Head of caudate nucleus (tissue), 42 donors: ENCODE data around the gene DDX59.
A peak's percentile ranks its signal among the peaks of the same experiment; 100 is the strongest.

Experiments used
- DNase-seq, 42 donors: peaks; one replicate each; pipeline versions ENCODE4 v3.0.0 to v3.0.0-alpha.2; 2020 to 2021; ENCODE audit warnings: mixed read lengths in 7 of 42
- intact Hi-C: fragments of 100-400 bp; cut with DNase I; formaldehyde crosslinking; loops from one replicate; pipeline ENCODE4 v1.15.0; 2022

DDX59 gene

DNA sequence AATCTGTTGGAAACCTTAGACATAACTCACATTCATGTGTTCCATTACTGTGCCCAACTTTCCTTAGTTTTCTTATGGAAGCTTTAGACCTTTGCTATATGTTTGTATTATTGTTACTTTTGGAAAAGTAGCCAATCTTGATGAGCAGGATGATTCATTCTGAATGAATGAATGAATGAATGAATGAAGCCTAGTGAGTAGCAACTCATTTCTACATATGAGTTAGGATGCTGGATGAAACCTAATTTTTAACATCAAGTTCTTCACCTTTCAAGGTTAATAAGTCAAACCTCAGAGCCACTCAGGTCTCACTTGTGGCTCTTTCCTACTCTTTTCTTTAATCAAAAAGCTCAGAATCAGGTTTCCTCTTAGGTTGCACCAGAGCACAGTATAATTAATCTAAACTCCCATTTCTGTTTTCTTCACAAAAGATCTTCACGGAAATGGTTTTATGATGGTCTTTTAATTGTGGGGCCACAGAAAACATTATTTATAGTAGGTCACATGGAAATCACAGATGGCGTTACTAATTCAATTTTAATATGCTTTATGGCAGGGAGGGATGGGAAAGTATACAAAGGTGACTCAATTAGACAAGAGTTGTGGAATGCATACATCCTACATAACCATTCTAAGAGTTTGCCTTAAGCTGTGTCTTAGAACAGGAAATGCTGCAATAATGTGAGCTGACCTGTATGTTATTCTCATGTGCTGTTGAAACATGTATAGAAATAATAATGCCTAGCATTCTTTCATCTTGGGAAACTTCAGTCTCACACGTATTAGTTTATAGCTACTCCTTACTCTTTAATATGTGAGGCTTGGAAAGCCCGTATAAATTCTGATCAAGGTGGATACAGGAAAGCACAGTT, 4.5 kb upstream of the DDX59 start:
- intact Hi-C loops = no loop called here
- no peak for DNase-seq

DNA sequence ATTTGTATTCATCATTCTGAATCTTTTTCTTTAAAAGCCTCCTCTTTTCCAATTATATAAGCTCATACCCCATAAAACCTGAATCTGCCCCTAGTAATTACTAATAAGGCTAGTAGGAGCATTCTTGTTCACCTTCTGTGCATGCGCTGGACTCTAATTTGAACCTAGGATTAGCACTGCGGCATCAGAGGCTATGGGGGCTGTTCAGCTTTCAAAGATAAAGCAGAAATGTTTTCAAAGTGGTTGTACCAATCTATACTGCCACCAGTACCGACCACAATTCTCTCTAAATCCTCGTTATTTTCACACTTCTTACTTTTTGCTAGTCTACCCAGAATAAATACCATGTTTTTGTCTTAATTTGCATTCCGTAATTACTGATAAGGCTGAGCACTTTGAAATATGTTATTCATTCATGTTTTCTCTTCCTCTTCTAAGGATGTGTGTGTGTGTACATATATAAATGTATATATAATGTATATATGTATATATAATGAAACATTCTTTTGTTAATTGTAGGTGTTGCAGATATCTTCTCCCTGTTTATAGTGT, 1.6 kb upstream of the DDX59 start:
- intact Hi-C loops = no loop called here
- DNase-seq = no peak

DNA sequence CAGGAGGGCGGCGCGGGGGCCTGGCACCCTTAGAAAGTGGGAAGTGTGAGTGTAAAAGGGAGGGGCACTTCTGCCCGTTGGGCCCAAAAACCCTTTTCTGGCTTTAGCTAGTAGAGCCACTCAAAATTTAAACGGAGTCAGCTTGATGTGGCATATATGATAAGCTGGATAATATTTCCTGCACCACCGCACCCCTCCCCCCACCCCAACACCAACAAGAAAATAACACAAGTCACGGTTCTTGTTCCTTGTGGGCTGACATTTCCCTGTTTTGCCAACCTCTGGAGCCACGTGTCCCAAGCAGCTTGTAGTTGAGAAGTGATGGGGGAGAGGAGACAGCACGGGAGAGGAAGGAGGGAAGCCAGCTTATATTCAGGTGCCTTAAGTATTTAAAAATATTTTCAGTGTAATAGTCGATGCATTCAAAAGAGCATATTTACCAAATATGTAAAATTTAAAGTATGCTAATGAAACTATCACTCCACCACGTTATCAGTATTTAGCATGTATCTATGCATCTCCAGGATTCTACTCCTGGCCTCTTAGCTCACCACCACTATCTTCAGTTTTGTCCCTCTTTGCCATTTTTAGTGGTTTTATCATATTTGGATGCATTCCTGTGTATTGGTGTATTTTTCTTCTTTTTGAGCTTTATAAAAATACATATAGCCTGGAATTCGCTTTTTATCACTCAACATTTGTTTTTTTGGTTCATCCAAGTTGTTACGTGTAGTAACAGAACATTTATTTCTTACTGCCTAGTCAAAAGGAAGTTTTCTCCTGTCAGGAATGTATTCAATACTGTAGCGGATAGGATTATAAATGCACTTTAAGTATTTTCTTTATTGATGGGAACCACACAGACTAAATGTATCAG, 773 bp upstream of the DDX59 start:
- intact Hi-C loops = no loop called here

DNA sequence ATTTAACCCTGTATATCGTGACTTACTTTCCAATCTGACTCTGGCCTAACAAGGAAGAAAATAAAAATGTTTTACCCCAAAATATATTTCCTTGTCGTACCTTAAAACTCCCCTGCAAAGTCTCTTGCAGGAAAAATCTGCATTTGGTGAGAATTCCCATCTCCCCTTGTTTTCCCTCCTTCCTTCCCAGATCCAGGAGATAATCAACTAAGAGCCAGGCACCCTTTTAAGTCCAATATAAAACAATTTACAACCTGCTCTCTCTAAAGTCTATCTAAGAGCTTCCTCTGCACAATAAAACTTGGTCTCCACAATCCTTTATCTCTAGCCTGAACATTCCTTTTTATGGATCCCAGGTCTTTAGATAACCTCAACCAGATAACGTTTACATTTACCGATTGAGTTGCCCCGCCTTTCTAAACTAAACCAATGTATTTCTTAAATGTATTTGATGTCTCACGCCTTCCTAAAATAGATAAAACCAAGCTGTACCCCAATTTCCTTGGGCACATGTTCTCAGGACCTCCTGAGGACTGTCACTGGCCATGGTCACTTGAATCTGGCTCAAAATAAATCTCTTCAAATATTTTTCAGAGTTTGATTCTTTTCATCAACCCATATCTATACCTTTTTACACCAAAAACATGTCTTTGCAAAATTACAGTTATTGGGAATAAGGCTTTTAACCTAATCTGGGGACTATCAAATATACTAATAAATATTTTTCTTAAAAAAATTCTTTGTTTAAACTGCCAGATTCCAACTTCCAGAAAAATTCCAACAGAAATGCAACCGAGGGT, 993 bp downstream of the DDX59 start:
- DNase-seq = no peak
- intact Hi-C loops = loop anchor here (2.0 to 5.0 kb wide), 2 partner anchors 70 to 134 kb away; partner anchors contain the start of gene CAMSAP2

More for the DNA sequence above, 773 bp upstream of the DDX59 start:
- DNase-seq = peak in 41 of 42 donors; percentile 20 to 77 (median 59)

DNA sequence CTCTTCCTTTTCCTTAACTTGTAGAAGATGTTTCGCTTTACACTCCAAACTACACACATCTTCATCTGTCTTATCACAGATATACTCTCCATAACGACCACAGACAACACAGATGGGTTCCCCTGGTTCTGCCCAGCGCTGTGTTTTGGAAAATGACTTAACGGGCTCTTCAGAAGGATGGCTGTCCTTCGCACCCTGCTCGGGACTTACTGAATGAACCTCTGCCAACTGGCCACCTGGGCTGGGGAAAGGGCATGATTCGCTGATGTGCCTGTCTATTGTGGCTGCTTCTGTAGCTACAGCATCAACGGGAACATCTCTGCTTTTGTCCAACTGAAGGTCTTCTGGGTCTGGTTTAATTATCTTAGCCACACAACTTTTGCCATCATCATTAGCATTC, 3.4 kb downstream of the DDX59 start:
- intact Hi-C loops = loop anchor here (5.0 kb wide), 1 partner anchor 136 kb away; no protein-coding TSS in a partner anchor
- DNase-seq = no peak

DNA sequence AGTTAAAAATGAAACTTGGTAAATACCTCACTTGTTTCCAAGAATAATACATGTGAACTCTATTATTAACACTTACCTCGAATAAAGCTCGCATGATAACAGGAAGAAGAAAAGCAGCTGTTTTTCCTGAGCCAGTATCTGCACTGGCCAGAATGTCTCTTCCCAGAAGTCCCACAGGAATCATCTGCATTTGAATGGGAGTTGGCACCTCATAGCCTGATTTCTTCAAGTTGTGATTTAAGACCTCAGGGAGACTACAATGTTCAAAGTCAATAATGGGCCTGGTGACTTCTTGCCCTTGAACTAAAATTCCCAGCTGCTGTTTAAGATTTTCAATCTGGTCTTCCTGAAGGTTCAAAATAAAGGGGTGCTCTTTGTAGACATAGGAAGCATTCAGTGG, 3.8 kb downstream of the DDX59 start:
- intact Hi-C loops = loop anchor here (5.0 kb wide), 1 partner anchor 136 kb away; no protein-coding TSS in a partner anchor
- DNase-seq = no peak

DNA sequence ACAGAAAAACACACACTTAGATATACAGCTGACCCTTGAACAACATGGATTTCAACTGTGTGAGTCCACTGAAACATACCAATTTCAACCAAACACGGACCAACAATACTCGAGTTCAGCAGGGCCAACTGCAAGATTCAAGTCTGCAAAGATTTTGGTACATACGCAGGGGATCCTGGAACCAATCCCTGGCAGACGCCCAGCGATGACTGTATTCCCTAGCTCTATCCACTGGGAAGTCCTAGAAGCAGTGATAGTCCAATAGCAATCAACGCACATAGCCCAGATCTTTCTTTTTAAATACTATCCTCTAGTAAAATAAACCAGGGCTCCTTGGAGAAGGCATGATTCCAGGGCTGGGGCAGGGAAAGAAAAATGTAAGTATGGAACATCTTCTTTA, 9.0 kb downstream of the DDX59 start:
- no peak for DNase-seq
- intact Hi-C loops = no loop called here

DNA sequence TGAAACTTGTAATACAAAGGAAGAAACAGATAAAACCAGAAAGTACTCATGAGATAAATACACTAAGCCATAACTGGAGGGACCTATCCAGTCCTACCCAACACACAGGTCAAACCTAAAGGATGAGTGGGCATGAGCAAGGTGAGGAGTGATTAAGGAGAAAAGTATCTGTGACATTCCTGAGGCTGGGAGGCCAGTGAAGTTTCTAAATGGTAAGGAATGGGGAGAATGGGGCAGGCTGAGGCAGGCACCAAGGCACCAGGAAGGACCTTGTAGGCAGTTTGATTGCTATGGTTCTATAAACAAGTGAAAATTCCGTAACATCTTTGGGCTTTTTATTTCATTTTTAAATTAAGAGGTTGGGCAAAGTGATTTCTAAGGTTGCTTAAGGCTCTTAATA, 10.4 kb downstream of the DDX59 start:
- intact Hi-C loops = no loop called here
- DNase-seq = no peak

DNA sequence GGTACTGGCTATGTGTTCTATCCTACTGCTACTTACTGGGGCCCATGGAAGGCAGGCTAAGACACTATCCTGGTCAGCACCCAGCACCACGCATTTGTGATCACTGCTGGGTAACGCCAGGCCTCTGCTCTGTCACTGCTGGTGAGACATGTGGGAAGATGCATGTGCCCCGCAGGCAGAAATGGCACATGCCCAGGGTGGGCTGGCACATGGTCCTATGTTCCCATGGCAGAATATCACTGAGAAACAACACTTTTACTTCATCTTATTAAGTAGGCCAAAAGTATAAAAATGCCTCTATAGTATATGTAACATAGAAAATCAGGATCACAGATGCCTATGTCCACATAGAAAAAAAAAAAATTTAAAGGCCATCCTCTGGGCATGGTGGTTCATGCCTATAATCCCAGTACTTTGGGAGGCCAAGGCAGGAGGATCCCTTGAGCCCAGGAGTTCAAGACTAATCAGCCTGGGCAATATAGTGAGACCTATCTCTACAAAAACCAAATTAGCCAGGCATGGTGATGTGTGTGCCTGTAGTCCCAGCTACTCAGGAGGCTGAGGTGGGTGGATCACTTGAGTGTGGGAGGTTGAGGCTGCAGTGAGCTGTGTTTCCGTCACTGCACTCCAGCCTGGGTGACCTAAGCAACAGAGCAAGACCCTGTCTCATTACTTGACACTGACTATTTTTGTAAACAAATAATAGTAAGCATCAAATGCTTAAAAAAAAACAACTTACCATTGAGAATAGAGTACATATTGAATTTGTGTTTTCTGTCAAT, 11.5 kb downstream of the DDX59 start:
- DNase-seq = peak in 7 of 42 donors; percentile 9 to 59 (median 17)
- intact Hi-C loops = no loop called here

DNA sequence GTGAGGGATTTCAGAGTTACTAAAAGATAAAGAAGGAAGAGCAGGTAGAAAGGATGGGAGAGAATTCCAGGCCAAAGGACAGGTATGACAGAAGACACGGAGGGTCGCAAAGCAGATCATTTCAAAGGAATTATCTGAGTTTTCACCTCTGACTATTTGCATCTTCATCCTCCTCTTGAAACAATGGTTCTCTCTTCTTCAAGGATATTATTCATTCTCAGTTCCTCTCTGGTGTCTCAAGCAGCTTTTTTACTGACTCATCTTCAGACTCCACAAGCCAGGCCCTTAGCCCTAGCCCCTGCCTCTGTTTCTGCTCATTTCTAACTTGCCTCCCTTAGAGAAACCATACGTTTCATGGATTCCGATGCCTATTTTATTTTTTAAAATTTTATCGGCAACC, 15.0 kb downstream of the DDX59 start:
- DNase-seq = no peak
- intact Hi-C loops = no loop called here

DNA sequence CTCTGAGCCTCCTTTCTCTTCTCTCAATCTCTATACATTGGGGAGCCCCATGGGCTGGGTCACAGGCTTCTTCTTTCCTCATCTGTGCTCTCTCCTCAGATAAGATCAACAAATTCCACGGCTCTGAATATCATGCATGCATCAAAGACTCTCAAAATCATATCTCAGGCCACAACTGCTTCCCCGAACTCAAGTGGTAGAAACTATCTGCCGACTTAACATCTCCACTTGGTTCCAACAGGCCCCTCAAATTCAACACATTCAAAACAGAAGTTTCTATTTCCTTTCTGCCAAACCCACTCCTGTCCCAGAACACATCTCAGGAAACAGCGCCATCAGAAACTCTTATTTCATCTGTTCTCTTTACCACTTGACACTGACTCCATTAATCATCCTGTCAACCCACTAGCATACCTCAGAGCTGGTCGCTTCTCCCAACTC, 16.7 kb downstream of the DDX59 start:
- intact Hi-C loops = no loop called here
- DNase-seq = no peak

DNA sequence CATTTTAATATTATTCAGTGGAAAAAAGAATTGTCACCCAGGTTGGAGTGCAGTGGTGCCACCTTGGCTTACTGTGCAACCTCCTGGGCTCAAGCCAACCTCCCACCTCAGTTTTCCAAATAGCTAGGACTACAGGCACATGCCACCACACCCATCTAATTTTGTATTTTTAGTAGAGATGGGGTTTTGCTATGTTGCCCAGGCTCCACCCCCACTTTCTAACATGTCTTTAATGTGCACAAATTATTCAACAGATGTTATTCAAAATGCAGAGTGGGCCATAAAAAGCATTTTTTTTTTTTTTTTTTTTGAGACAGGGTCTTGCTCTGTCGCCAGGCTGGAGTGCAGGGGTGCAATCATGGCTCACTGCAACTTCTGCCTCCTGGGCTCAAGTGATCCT, 17.3 kb downstream of the DDX59 start:
- no peak for DNase-seq
- intact Hi-C loops = no loop called here

DNA sequence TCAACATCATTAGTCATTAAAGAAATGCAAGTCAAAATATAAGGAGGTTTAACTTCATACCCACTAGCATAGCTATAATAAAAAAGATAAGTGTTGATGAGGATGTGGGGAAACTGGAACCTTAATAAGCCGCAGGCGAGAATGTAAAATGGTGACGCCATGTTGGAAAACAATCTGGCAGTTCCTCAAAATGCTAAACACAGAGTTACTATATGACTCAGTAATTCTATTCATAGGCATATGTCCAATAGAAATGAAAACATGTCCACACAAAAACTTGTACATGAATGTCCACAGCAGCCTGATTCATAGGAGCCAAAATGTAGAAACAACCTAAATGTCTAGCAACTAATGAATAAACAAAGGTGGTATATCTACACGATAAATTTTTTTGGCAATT, 23.2 kb downstream of the DDX59 start:
- intact Hi-C loops = no loop called here
- no peak for DNase-seq

DNA sequence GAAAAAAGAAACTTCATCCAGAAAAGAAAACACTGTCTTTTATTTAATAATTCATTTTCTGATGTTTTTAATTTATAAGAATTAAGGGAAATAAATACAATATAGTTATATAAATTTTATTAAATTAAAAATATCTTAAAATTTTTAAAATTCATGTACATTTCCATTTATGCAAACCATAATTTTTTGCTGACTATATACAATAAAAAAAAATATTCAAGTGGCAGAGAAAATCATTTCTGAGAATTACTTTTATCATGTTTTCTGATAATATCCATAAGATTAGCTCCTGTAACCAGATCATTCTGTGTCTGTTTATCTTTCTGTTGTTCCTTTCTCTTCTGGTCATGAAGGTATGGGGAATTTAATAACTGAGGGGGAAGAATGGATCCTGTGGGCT, 25.7 kb downstream of the DDX59 start:
- intact Hi-C loops = no loop called here
- no peak for DNase-seq

DNA sequence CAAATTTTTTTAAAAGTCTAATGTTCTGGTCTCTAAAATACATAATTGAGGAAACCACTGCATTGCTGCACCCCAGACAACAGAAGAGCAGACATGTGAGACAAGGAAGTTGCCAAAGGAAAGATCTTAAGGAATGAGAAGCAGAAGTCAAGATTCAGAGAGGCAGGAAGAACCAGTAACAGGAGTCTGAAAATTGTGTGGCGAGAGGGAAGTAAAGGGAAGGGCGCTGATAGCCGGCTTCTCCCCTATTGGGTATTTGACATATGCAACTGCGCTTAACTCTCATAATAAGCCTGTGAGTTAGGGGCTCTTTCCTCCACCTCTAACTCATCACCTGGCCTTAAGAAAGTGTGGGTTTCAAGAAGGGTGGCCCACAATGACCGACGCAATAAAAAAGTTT, 27.2 kb downstream of the DDX59 start:
- intact Hi-C loops = no loop called here
- no peak for DNase-seq

DNA sequence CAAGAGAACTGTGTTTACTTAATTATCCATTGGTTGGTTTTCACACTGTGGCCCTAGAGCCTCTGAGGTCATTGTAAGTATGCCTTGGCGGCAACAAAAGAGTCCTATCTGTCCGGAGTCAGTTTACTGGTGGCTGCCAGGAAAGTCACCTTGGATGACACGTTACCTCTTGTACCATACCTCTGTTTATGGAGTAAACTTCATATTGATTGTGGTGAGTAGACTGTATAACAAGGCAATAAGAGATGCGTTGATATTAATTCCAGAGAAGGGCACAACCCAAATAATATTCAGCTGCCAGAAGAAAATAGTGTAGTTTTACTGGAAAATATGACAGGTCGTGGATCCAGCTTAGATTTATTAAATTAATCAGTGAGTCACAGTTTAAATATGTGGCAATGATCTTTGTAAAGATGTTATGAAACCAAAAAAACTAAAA, 28.7 kb downstream of the DDX59 start:
- intact Hi-C loops = no loop called here
- no peak for DNase-seq

DNA sequence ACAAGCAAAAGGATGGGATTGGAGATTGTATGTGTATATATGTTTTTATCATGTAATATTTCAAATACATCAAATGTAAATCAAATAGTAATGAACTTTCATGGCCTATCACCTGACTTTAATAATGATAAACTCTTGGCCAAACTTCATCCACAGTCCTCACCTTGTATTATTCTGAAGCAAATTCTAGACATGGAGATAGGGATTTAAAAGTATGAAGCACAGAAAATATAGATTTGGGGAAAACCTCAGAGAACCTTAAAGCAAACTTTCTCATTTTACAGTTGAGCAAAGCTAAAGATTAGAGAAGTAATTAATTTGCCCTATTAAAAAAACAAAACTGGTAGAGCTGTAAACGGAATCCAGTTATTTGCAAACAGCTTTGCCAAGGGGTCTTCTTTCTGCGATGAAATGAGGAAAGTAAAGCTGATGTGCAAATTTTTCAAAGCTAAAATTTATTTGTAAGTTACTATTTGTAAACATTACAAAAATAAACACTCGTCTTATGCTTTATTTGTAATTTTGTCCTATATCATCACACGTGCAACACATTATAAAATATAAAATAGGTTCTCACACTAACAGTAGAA, 29.2 kb downstream of the DDX59 start:
- intact Hi-C loops = no loop called here
- DNase-seq = no peak

DNA sequence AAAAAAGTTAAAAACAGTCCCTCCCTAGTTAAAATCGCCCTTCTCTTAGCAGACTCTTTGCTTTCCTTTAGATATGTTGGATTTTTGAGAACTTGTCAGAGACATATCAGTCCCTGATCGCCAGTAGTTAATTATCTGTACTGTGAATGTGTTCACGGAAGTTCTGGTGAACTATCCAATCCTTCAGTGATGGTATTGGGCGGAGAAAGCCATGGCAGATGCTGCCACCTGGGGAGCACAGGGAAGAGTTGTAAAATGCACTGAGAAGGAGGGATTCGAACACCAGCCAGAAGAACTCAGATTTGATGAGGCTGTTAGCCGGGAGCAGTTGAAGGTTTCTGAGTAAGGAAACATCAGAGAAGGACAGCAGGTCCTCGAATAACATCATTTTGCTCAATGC, 31.6 kb downstream of the DDX59 start:
- no peak for DNase-seq
- intact Hi-C loops = no loop called here
